Neural crest cell (in vitro differentiated cells): ENCODE results near the gene TUT4. TPM values are rescaled to one million over a fixed set of nuclear protein-coding genes. Genes with fewer than 3 reads are reported as not detected.

ENCODE experiments used
- DNase-seq: peaks from one replicate; pipeline ENCODE4 v3.0.0; 2021; ENCODE audit warnings: low read depth, mixed read lengths, low spot score
- H3K27ac Mint-ChIP-seq: one replicate; pipeline ENCODE4 v1.8.0; 2021; ENCODE audit warnings: mild to moderate bottlenecking, mixed read lengths; ENCODE audit not compliant: unreplicated experiment
- H3K27me3 Mint-ChIP-seq: 2 replicates; pipeline ENCODE4 v1.8.0; 2021; ENCODE audit warnings: low read depth, mild to moderate bottlenecking, mixed read lengths
- H3K36me3 Mint-ChIP-seq: 2 replicates; pipeline ENCODE4 v1.8.0; 2021; ENCODE audit warnings: low read depth, mild to moderate bottlenecking, mixed read lengths
- H3K4me1 Mint-ChIP-seq: 2 replicates; pipeline ENCODE4 v1.8.0; 2021; ENCODE audit warnings: mixed read lengths
- H3K4me3 Mint-ChIP-seq: one replicate; pipeline ENCODE4 v1.8.0; 2021; ENCODE audit warnings: mild to moderate bottlenecking, mixed read lengths
- H3K9me3 Mint-ChIP-seq: 2 replicates; pipeline ENCODE4 v1.8.0; 2021; ENCODE audit warnings: mixed read lengths
- total RNA-seq: library from RNA; stranded (reverse); gene quantifications from 2 replicates; pipeline ENCODE4 v1.2.1, GENCODE V29; 2021
- TF ChIP-seq, protein P1 (sequence below): fragments of 200-600 bp; sonication (generic); conservative IDR thresholded peaks from 2 replicates; pipeline ENCODE4 v1.5.0; 2021; ENCODE audit warnings: antibody characterized with exemption, mild to moderate bottlenecking

TUT4 gene
- total RNA-seq, 1 donor from 2014 or later = 88.0 TPM

GRCh38 chr1:52482326-52483004 is 70.4 kb downstream of the TUT4 start:
- H3K4me3 Mint-ChIP-seq = no peak overlapping the region
- no peak overlapping the region for H3K27ac Mint-ChIP-seq
- H3K27me3 Mint-ChIP-seq = no peaks in the 10 kb centered on the region
- TF ChIP-seq, protein P1, sequence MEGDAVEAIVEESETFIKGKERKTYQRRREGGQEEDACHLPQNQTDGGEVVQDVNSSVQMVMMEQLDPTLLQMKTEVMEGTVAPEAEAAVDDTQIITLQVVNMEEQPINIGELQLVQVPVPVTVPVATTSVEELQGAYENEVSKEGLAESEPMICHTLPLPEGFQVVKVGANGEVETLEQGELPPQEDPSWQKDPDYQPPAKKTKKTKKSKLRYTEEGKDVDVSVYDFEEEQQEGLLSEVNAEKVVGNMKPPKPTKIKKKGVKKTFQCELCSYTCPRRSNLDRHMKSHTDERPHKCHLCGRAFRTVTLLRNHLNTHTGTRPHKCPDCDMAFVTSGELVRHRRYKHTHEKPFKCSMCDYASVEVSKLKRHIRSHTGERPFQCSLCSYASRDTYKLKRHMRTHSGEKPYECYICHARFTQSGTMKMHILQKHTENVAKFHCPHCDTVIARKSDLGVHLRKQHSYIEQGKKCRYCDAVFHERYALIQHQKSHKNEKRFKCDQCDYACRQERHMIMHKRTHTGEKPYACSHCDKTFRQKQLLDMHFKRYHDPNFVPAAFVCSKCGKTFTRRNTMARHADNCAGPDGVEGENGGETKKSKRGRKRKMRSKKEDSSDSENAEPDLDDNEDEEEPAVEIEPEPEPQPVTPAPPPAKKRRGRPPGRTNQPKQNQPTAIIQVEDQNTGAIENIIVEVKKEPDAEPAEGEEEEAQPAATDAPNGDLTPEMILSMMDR = no peak
- H3K4me1 Mint-ChIP-seq = no peaks in the 10 kb centered on the region
- no peak for DNase-seq
- peaks cover 3% of the 10 kb centered on the region for H3K36me3 Mint-ChIP-seq
- H3K9me3 Mint-ChIP-seq = no peaks in the 10 kb centered on the region

DNA sequence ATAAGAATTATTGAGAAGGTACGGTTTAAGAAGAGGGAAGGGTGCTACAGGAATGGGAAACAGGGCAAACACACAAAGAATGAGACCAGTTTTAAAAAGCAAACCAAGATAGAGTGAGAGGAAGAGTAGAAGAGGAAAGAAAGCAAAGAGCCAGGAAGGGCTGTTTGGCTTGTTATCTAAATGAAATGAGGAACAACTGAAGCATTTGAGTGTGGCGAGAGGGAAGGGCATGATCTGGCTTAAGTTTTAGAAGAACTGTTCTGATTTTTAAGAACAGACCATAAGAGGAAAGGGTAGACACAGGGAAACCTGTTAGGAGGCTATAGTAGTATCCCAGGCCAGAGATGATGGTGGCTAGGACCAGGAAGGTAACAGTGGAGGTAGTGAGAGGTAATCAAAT is 73.8 kb downstream of the TUT4 start:
- Mint-ChIP-seq H3K4me1 (no peaks in the 10 kb centered on the region), H3K27me3 (no peaks in the 10 kb centered on the region), H3K9me3 (no peaks in the 10 kb centered on the region), H3K4me3 (no peak overlapping the region), H3K27ac (no peak overlapping the region), H3K36me3 (peaks cover 8% of the 10 kb centered on the region)
- DNase-seq = no peak
- TF ChIP-seq, protein P1 = no peak

GRCh38 chr1:52477876-52478275 is 75.0 kb downstream of the TUT4 start:
- Mint-ChIP-seq H3K36me3 (peaks cover 8% of the 10 kb centered on the region), H3K9me3 (no peaks in the 10 kb centered on the region), H3K27ac (no peak overlapping the region), H3K4me3 (no peak overlapping the region), H3K27me3 (no peaks in the 10 kb centered on the region), H3K4me1 (no peaks in the 10 kb centered on the region)
- DNase-seq = no peak
- TF ChIP-seq, protein P1 = no peak

- Mint-ChIP-seq H3K9me3 (no peaks in the 10 kb centered on the region), H3K36me3 (peaks cover 8% of the 10 kb centered on the region), H3K27me3 (no peaks in the 10 kb centered on the region), H3K4me1 (no peaks in the 10 kb centered on the region), H3K4me3 (no peak overlapping the region), H3K27ac (no peak overlapping the region)
- no peak for DNase-seq
- TF ChIP-seq, protein P1 = no peak
These were observed 75.9 kb downstream of the TUT4 start for GRCh38 chr1:52476943-52477342.

DNA sequence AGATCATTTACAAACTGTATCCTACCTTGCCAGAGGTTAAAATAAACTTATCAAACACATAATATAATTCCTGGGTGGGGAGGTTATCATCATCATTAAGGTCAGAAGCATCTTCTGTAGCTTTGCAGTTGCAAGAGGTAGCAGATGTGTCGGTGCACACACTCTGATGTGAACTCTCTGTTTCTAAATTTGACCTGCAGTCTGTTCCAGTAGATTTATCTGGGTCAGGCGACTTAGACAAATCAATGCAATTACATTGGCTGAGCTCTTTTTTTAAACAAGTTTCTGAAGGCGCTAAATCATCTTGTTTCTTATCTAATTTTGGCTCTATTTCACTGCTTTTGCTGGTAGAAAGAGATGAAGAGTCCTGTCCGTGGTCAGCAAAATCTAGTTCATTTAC is 78.1 kb downstream of the TUT4 start:
- H3K9me3 Mint-ChIP-seq = no peaks in the 10 kb centered on the region
- no peak overlapping the region for H3K27ac Mint-ChIP-seq
- peaks cover 11% of the 10 kb centered on the region for H3K36me3 Mint-ChIP-seq
- no peaks in the 10 kb centered on the region for H3K27me3 Mint-ChIP-seq
- TF ChIP-seq, protein P1 = no peak
- no peak overlapping the region for H3K4me3 Mint-ChIP-seq
- no peaks in the 10 kb centered on the region for H3K4me1 Mint-ChIP-seq
- DNase-seq = no peak
